Mesendoderm (in vitro differentiated cells): ENCODE measurements around the gene ORC1. TPM values are rescaled to one million over a fixed set of nuclear protein-coding genes. Genes with fewer than 3 reads are reported as not detected.

Experiments used
- DNase-seq: peaks from one replicate; pipeline ENCODE4 v3.0.0; 2013
- H2AK5ac ChIP-seq: 2 replicates; pipeline ENCODE4 v1.6.1; 2013; ENCODE audit warnings: low read length, inconsistent platforms
- H2BK120ac ChIP-seq: 2 replicates; pipeline ENCODE4 v1.6.1; 2013; ENCODE audit warnings: low read depth, mild to moderate bottlenecking, low read length, moderate library complexity, mixed read lengths
- H2BK15ac ChIP-seq: replicated peaks from 2 replicates; pipeline ENCODE4 v1.6.1; 2013; ENCODE audit warnings: low read depth, mild to moderate bottlenecking, moderate library complexity
- H2BK5ac ChIP-seq: 2 replicates; pipeline ENCODE4 v1.6.1; 2013; ENCODE audit warnings: low read length, inconsistent platforms
- H3K18ac ChIP-seq: 2 replicates; pipeline ENCODE4 v1.6.1; 2013; ENCODE audit warnings: mild to moderate bottlenecking, low read length, mixed read lengths
- H3K23ac ChIP-seq: one replicate; pipeline ENCODE4 v1.6.1; 2013; ENCODE audit warnings: low read length
- H3K27ac ChIP-seq: 2 replicates; pipeline ENCODE4 v1.5.1; 2013; ENCODE audit warnings: low read depth, mild to moderate bottlenecking, inconsistent platforms, low read length, moderate library complexity
- H3K27me3 ChIP-seq: 2 replicates; pipeline ENCODE4 v1.6.1; 2013; ENCODE audit warnings: low read length, control low read depth, mild to moderate bottlenecking, inconsistent platforms; ENCODE audit not compliant: insufficient read depth, poor library complexity
- H3K36me3 ChIP-seq: 2 replicates; pipeline ENCODE4 v1.6.1; 2013; ENCODE audit warnings: low read length, inconsistent platforms; ENCODE audit not compliant: control insufficient read depth, insufficient read depth
- H3K4ac ChIP-seq: one replicate; pipeline ENCODE4 v1.6.1; 2013; ENCODE audit warnings: low read depth, mild to moderate bottlenecking, low read length, moderate library complexity
- H3K4me1 ChIP-seq: 2 replicates; pipeline ENCODE4 v1.6.1; 2013; ENCODE audit warnings: low read depth, low read length, inconsistent platforms; ENCODE audit not compliant: control insufficient read depth
- H3K4me2 ChIP-seq: 2 replicates; pipeline ENCODE4 v1.6.1; 2013; ENCODE audit warnings: low read length
- H3K4me3 ChIP-seq: 2 replicates; pipeline ENCODE4 v1.5.1; 2013; ENCODE audit warnings: mild to moderate bottlenecking, low read length
- H3K56ac ChIP-seq: one replicate; pipeline ENCODE4 v1.6.1; 2013; ENCODE audit warnings: low read length
- H3K79me1 ChIP-seq: 2 replicates; pipeline ENCODE4 v1.6.1; 2013; ENCODE audit warnings: low read length, inconsistent platforms
- H3K79me2 ChIP-seq: 2 replicates; pipeline ENCODE4 v1.6.1; 2013; ENCODE audit warnings: mild to moderate bottlenecking, low read length; ENCODE audit not compliant: control insufficient read depth, insufficient read depth
- H3K9ac ChIP-seq: 2 replicates; pipeline ENCODE4 v1.6.1; 2013; ENCODE audit warnings: low read length, inconsistent platforms
- H4K5ac ChIP-seq: one replicate; pipeline ENCODE4 v1.6.1; 2013; ENCODE audit warnings: low read length
- H4K8ac ChIP-seq: one replicate; pipeline ENCODE4 v1.6.1; 2013; ENCODE audit warnings: low read depth, mild to moderate bottlenecking, control low read depth, low read length, moderate library complexity
- WGBS: extraction: QIAGEN DNeasy Blood & Tissue Kit; methylation state at CpG from one replicate; pipeline ENCODE4 v1.1.7; 2013; ENCODE audit warnings: low lambda C conversion rate, missing lambda C conversion rate; ENCODE audit not compliant: insufficient coverage; ENCODE audit errors: extremely low coverage; 5-methylcytosine and 5-hydroxymethylcytosine counted together
- polyA plus RNA-seq, 2 experiments: library from polyadenylated mRNA; stranded (reverse); fragments of 200-250 nt; gene quantifications; one replicate each; pipeline ENCODE4 v1.2.3, GENCODE V29; 2013

Gene ORC1
- 35.1 TPM for polyA plus RNA-seq (2013, experiment 1 of 2)
- polyA plus RNA-seq (2013, experiment 2 of 2): 34.7 TPM

DNA sequence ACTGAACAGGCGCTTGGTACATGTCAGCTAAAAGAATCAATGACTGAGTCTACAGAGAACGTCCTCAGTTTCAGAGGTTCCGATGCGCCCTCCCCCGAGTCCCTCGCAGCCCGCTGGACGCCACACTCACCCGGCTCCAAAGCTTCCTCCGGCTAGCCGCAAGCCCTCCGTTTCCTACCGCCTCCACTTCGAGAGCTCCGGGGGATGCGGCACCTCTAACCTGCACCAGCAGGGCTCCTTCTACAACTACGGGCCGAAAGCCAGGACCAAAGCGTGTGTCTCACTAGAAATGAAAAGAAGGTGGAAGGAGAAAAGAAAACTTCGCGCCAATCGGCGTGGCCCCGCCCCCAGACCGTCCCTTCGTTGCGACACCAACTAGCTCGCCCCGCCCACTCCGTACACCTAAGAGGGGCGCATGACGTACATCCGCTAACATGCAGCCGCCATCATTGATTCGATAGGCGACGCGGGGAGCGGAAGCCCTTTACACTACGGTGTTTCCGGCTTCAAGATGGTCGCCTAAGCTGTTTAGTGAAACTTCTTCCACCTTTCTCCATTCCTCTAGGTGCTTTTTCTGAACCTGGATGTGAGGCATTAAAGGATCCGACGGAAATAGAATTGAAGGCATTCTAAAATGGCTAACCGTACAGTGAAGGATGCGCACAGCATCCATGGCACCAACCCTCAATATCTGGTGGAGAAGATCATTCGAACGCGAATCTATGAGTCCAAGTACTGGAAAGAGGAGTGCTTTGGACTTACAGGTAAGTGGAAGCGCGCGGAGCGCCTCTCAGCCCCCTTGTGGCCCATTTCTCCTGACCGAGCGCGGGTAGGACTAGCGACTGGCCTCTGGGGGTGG is at the start of gene ORC1, which contains the start of gene PRPF38A:
ORC1 (minus strand) TSS at position 308 of the 859 bp plus-strand sequence. CDS start 2,200 bp downstream, outside the sequence.
PRPF38A (plus strand) TSS at position 487 of the 859 bp plus-strand sequence; CDS start at position 635, 148 bp downstream.
- H3K36me3 ChIP-seq: peaks cover 12% of the 10 kb centered on the region

DNA sequence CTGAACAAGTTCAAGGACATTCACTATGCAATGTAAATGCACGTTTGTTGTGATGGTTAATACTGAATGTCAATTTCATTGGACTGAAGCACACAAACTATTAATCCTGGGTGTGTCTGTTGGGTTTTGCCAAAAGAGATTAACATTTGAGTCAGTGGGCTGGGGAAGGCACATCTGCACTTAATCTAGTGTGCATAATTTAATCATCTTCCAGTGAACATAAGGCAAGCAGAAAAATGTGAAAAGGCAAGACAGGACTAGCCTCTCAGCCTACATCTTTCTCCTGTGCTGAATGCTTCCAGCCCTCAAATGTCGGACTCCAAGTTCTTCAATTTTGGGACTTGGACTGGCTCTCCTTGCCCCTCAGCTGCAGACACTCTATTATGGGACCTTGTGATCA is 40.2 kb upstream of the ORC1 start:
- Histone ChIP-seq H3K9ac (no peak overlapping the region), H2BK5ac (no peak overlapping the region), H3K56ac (no peak overlapping the region), H4K8ac (no peak overlapping the region), H2BK15ac (no peak overlapping the region), H3K27ac (no peak overlapping the region), H2AK5ac (no peak overlapping the region), H3K18ac (no peak overlapping the region), H2BK120ac (no peak overlapping the region), H3K4me1 (no peaks in the 10 kb centered on the region), H3K79me2 (no peaks in the 10 kb centered on the region), H3K23ac (no peak overlapping the region), H4K5ac (no peak overlapping the region), H3K4ac (no peak overlapping the region), H3K27me3 (no peaks in the 10 kb centered on the region), H3K79me1 (no peaks in the 10 kb centered on the region), H3K4me3 (no peak overlapping the region), H3K4me2 (no peak overlapping the region), H3K36me3 (peaks cover 1% of the 10 kb centered on the region)
- no CpG with 5 or more reads among the region's 2 CpGs for WGBS
- no peak for DNase-seq

More for the DNA sequence above, at the start of gene ORC1, which contains the start of gene PRPF38A:
- H2BK5ac ChIP-seq: peak within 1 kb of the TSS; percentile 43
- no CpG with 5 or more reads among the region's 57 CpGs for WGBS
- H3K56ac ChIP-seq: peak within 1 kb of the TSS; percentile 100
- peak within 1 kb of the TSS; percentile 38 for H3K4ac ChIP-seq
- peak within 1 kb of the TSS; percentile 100 for H3K4me3 ChIP-seq
- peak within 1 kb of the TSS; percentile 70 for H3K27ac ChIP-seq
- no peak within 1 kb of the TSS for H2AK5ac ChIP-seq
- peak within 1 kb of the TSS; percentile 14 for H4K5ac ChIP-seq
- peak within 1 kb of the TSS; percentile 97 for H3K9ac ChIP-seq
- no peak within 1 kb of the TSS for H2BK15ac ChIP-seq
- peaks cover 2% of the 10 kb centered on the region for H3K4me1 ChIP-seq
- H3K79me1 ChIP-seq: peaks cover 20% of the 10 kb centered on the region
- H3K18ac ChIP-seq: peak within 1 kb of the TSS; percentile 78
- peaks cover 49% of the 10 kb centered on the region for H3K79me2 ChIP-seq
- H4K8ac ChIP-seq: no peak within 1 kb of the TSS
- peak; percentile 99 for DNase-seq
- no peak within 1 kb of the TSS for H2BK120ac ChIP-seq
- peak within 1 kb of the TSS; percentile 71 for H3K4me2 ChIP-seq
- H3K23ac ChIP-seq: peak within 1 kb of the TSS; percentile 94
- no peaks in the 10 kb centered on the region for H3K27me3 ChIP-seq

DNA sequence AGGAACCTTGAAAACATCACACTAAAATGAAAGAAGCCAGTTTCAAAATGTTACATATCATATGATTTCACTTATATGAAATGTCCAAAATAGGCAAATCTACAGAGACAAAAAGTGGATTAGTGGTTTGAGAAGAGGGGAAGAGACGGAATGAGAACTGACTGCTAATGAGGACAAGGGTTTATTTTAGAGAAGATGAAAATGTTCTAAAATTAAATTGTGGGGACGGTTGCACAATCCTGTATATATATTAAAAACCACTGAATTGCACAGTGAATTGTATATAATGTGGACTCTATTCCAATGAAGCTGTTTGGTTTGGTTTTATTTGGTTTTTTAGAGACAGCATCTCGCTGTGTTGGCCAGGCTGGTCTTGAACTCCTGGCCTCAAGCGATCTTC is 35.8 kb upstream of the ORC1 start:
- WGBS: 100% methylated on average over 1 of the region's 4 CpGs
- H3K36me3 ChIP-seq: peaks cover 1% of the 10 kb centered on the region
- no peaks in the 10 kb centered on the region for H3K79me1 ChIP-seq
- H3K4me1 ChIP-seq: no peaks in the 10 kb centered on the region
- no peak overlapping the region for H4K5ac ChIP-seq
- H3K27me3 ChIP-seq: no peaks in the 10 kb centered on the region
- no peak overlapping the region for H2BK5ac ChIP-seq
- H3K4ac ChIP-seq: no peak overlapping the region
- no peak overlapping the region for H2AK5ac ChIP-seq
- no peak overlapping the region for H3K27ac ChIP-seq
- no peak overlapping the region for H3K18ac ChIP-seq
- H3K23ac ChIP-seq: no peak overlapping the region
- H3K4me3 ChIP-seq: no peak overlapping the region
- no peaks in the 10 kb centered on the region for H3K79me2 ChIP-seq
- no peak overlapping the region for H2BK120ac ChIP-seq
- H2BK15ac ChIP-seq: no peak overlapping the region
- no peak overlapping the region for H3K4me2 ChIP-seq
- no peak for DNase-seq
- no peak overlapping the region for H3K9ac ChIP-seq
- H4K8ac ChIP-seq: no peak overlapping the region
- no peak overlapping the region for H3K56ac ChIP-seq

DNA sequence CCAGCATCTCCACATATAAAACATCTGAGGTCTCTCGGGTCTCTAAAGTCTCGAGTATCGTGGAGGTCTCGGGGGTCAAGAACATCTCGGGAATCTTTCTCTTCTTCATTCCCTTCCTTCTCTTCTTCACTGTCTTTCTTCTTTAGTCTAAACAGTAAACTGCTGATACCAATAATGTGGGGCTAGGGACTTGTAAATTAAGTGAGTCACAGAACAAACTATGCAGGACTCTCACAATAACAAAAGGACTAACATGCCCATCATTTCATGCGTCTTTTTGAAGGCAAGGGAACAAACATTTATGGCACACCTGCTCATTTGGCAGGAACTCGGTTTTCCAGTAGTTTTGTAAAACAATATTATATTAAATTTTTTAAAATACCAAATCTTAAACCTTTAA is 32.6 kb upstream of the ORC1 start:
- H3K79me1 ChIP-seq: no peaks in the 10 kb centered on the region
- no peak overlapping the region for H2BK15ac ChIP-seq
- H4K8ac ChIP-seq: no peak overlapping the region
- H3K4ac ChIP-seq: no peak overlapping the region
- H3K56ac ChIP-seq: no peak overlapping the region
- no peaks in the 10 kb centered on the region for H3K36me3 ChIP-seq
- H3K4me2 ChIP-seq: no peak overlapping the region
- no peaks in the 10 kb centered on the region for H3K4me1 ChIP-seq
- H2BK120ac ChIP-seq: no peak overlapping the region
- H2AK5ac ChIP-seq: no peak overlapping the region
- H3K27me3 ChIP-seq: no peaks in the 10 kb centered on the region
- no peak overlapping the region for H2BK5ac ChIP-seq
- H3K9ac ChIP-seq: no peak overlapping the region
- peak overlapping the region; percentile 31 for H3K27ac ChIP-seq
- no peak overlapping the region for H3K18ac ChIP-seq
- no peak overlapping the region for H3K4me3 ChIP-seq
- H3K79me2 ChIP-seq: no peaks in the 10 kb centered on the region
- no peak overlapping the region for H3K23ac ChIP-seq
- peak; percentile 35 for DNase-seq
- no peak overlapping the region for H4K5ac ChIP-seq
- WGBS: no CpG with 5 or more reads among the region's 7 CpGs

DNA sequence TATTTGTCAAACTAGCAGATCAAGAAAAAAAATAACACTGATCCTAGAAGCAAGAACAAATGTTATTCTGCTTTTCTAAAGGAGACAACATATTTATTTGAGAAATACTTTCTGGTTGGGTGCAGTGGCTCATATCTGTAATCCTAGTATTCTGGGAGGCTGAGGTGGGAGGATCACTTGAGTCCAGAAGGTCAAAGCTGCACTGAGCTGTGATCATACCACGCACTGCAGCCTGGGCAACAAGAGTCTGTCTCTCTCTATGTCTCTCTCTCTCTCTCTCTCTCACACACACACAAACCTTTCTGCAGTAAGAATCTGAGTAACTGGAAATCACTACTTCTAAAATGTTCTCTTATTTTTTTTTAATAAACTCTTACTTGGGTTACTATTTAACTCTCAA is 31.4 kb upstream of the ORC1 start:
- no CpG with 5 or more reads among the region's 1 CpG for WGBS
- no peak overlapping the region for H3K18ac ChIP-seq
- H4K5ac ChIP-seq: no peak overlapping the region
- H4K8ac ChIP-seq: no peak overlapping the region
- no peak overlapping the region for H3K4me3 ChIP-seq
- no peak for DNase-seq
- no peak overlapping the region for H3K9ac ChIP-seq
- no peaks in the 10 kb centered on the region for H3K79me2 ChIP-seq
- no peak overlapping the region for H3K4ac ChIP-seq
- no peaks in the 10 kb centered on the region for H3K4me1 ChIP-seq
- no peak overlapping the region for H2BK120ac ChIP-seq
- H3K79me1 ChIP-seq: no peaks in the 10 kb centered on the region
- H2BK5ac ChIP-seq: no peak overlapping the region
- no peak overlapping the region for H3K4me2 ChIP-seq
- H3K56ac ChIP-seq: no peak overlapping the region
- H3K36me3 ChIP-seq: peaks cover 4% of the 10 kb centered on the region
- H3K23ac ChIP-seq: no peak overlapping the region
- no peak overlapping the region for H2BK15ac ChIP-seq
- H2AK5ac ChIP-seq: no peak overlapping the region
- H3K27ac ChIP-seq: no peak overlapping the region
- H3K27me3 ChIP-seq: no peaks in the 10 kb centered on the region
